CD14-positive monocyte (primary cell): ENCODE results near the gene NCAM1. TPM values are rescaled to one million over a fixed set of nuclear protein-coding genes. Genes with fewer than 3 reads are reported as not detected.
A peak's percentile ranks its signal among the peaks of the same experiment; 100 is the strongest.

Experiments
- DNase-seq, 3 donors: peaks; one replicate each; pipeline ENCODE4 v3.0.0-alpha.2; 2011 to 2022
- H2AFZ ChIP-seq: 2 replicates; pipeline ENCODE4 v1.6.0; 2012; ENCODE audit warnings: mild to moderate bottlenecking, low read depth, low read length, inconsistent platforms; ENCODE audit not compliant: insufficient read depth, poor library complexity, severe bottlenecking
- H3K27ac ChIP-seq, 2 donors: 1 replicate in 1 of 2; 2 replicates in 1 of 2; pipeline ENCODE4 v1.5.1; 2012 to 2013; ENCODE audit warnings: low read length in 2 of 2, control low read depth in 1 of 2, inconsistent platforms in 1 of 2, low read depth in 1 of 2, mild to moderate bottlenecking in 1 of 2
- H3K27me3 ChIP-seq, 2 donors: one replicate each; pipeline versions ENCODE4 v1.6.0 to v1.6.1; 2011 to 2013; ENCODE audit warnings: low read length in 2 of 2; ENCODE audit not compliant: control insufficient read depth in 2 of 2, insufficient read depth in 2 of 2
- H3K36me3 ChIP-seq, 2 donors: replicated peaks in 1 of 2; 1 replicate in 1 of 2; 2 replicates in 1 of 2; pipeline versions ENCODE4 v1.5.1 to v1.6.1; 2012 to 2013; ENCODE audit warnings: low read length in 2 of 2, control low read depth in 1 of 2, inconsistent platforms in 1 of 2, mild to moderate bottlenecking in 1 of 2; ENCODE audit not compliant: insufficient read depth in 2 of 2, control insufficient read depth in 1 of 2
- H3K4me1 ChIP-seq, 2 donors: 1 replicate in 1 of 2; 2 replicates in 1 of 2; pipeline versions ENCODE4 v1.5.1 to v1.6.1; 2012 to 2013; ENCODE audit warnings: low read length in 2 of 2, control low read depth in 1 of 2, inconsistent platforms in 1 of 2, mild to moderate bottlenecking in 1 of 2, moderate library complexity in 1 of 2; ENCODE audit not compliant: insufficient read depth in 2 of 2, control insufficient read depth in 1 of 2
- H3K4me2 ChIP-seq: replicated peaks from 2 replicates; pipeline ENCODE3; 2012; ENCODE audit warnings: low read length, moderate library complexity, mild to moderate bottlenecking; ENCODE audit not compliant: poor library complexity, severe bottlenecking; ENCODE audit errors: extremely low read depth
- H3K4me3 ChIP-seq, 3 experiments: fragments of 200-600 bp in 1 of 3; sonication (generic) in 1 of 3; replicated peaks in 1 of 3; 1 replicate in 2 of 3; 2 replicates in 1 of 3; pipeline ENCODE4 v1.5.1; 2011 to 2013; ENCODE audit warnings: low read length in 3 of 3, mild to moderate bottlenecking in 3 of 3, control low read depth in 2 of 3, low read depth in 2 of 3, inconsistent platforms in 1 of 3, moderate library complexity in 1 of 3
- H3K79me2 ChIP-seq: 2 replicates; pipeline ENCODE4 v1.6.0; 2012; ENCODE audit warnings: mild to moderate bottlenecking, control low read depth, inconsistent platforms, low read length, moderate library complexity; ENCODE audit not compliant: insufficient read depth
- H3K9ac ChIP-seq: 2 replicates; pipeline ENCODE4 v1.6.0; 2017; ENCODE audit warnings: low read length, mild to moderate bottlenecking; ENCODE audit not compliant: insufficient read depth, poor library complexity, severe bottlenecking
- H3K9me3 ChIP-seq, 2 donors: replicated peaks in 1 of 2; 1 replicate in 1 of 2; 2 replicates in 1 of 2; pipeline versions ENCODE4 v1.5.1 to v1.6.1; 2012 to 2013; ENCODE audit warnings: low read length in 2 of 2, control low read depth in 1 of 2; ENCODE audit not compliant: control insufficient read depth in 1 of 2, insufficient read depth in 1 of 2
- H4K20me1 ChIP-seq: 2 replicates; pipeline ENCODE4 v1.6.0; 2012; ENCODE audit warnings: mild to moderate bottlenecking, low read length, control low read depth, moderate library complexity; ENCODE audit not compliant: insufficient read depth
- H3K27ac Mint-ChIP-seq, 7 donors: one replicate each; pipeline ENCODE4 v1.8.0; 2020; ENCODE audit warnings: mild to moderate bottlenecking in 7 of 7, mixed read lengths in 7 of 7, moderate library complexity in 6 of 7, inconsistent platforms in 2 of 7
- H3K27me3 Mint-ChIP-seq, 3 donors: one replicate each; pipeline ENCODE4 v1.8.0; 2021 to 2022; ENCODE audit warnings: low read depth in 3 of 3, mild to moderate bottlenecking in 3 of 3, mixed read lengths in 3 of 3, moderate library complexity in 3 of 3, inconsistent platforms in 1 of 3
- H3K36me3 Mint-ChIP-seq, 2 donors: one replicate each; pipeline ENCODE4 v1.8.0; 2020; ENCODE audit warnings: mixed read lengths in 2 of 2, inconsistent platforms in 1 of 2, mild to moderate bottlenecking in 1 of 2
- H3K4me1 Mint-ChIP-seq: one replicate; pipeline ENCODE4 v1.8.0; 2020; ENCODE audit warnings: mild to moderate bottlenecking, mixed read lengths
- H3K4me3 Mint-ChIP-seq, 2 donors: one replicate each; pipeline ENCODE4 v1.8.0; 2020; ENCODE audit warnings: mild to moderate bottlenecking in 2 of 2, mixed read lengths in 2 of 2, moderate library complexity in 1 of 2
- H3K9me3 Mint-ChIP-seq, 7 donors: one replicate each; pipeline ENCODE4 v1.8.0; 2020 to 2022; ENCODE audit warnings: mixed read lengths in 7 of 7, mild to moderate bottlenecking in 6 of 7, moderate library complexity in 6 of 7, inconsistent platforms in 2 of 7
- CTCF ChIP-seq: fragments of 200-600 bp; IDR thresholded peaks from one replicate; pipeline ENCODE4 v1.8.0; 2022; ENCODE audit warnings: antibody characterized with exemption, mild to moderate bottlenecking
- WGBS: methylation state at CpG from one replicate; pipeline ENCODE4 v1.1.5; 2013; ENCODE audit warnings: missing lambda C conversion rate; ENCODE audit not compliant: insufficient coverage; 5-methylcytosine and 5-hydroxymethylcytosine counted together
- intact Hi-C, 2 donors: fragments of 100-400 bp; cut with micrococcal nuclease; formaldehyde crosslinking; loops; one replicate each; pipeline versions ENCODE4 v1.15.0 to v1.15.1; 2023
- polyA plus RNA-seq, 3 donors: library from polyadenylated mRNA; depleted of rRNA in 1 of 3; unstranded in 2 of 3; stranded (reverse) in 1 of 3; fragments of 300-500 nt in 2 of 3; fragments of >200 nt in 1 of 3; fragmentation: Illumina TruSeq in 2 of 3; gene quantifications; 1 replicate in 2 of 3; 2 replicates in 1 of 3; pipeline ENCODE4 v1.2.3, GENCODE V29; 2012 to 2021

Gene NCAM1
- polyA plus RNA-seq, 3 donors = 0.65 to 0.69 TPM; not detected in 1

- peaks cover 2 to 9% of the 10 kb centered on the region in 2 donors for H3K4me1 ChIP-seq
- H4K20me1 ChIP-seq = no peaks in the 10 kb centered on the region
- no peak overlapping the region for H3K9ac ChIP-seq
- Mint-ChIP-seq H3K4me3 (no peak overlapping the region), H3K27ac (no peak overlapping the region), H3K27me3 (peaks cover 14 to 23% (median 19%) of the 10 kb centered on the region in 3 donors), H3K9me3 (peaks cover 0 to 3% (median 0%) of the 10 kb centered on the region in 7 donors), H3K4me1 (peaks cover 5% of the 10 kb centered on the region), H3K36me3 (no peaks in the 10 kb centered on the region)
- H3K36me3 ChIP-seq = no peaks in the 10 kb centered on the region
- H3K4me2 ChIP-seq = no peak overlapping the region
- H3K79me2 ChIP-seq = no peaks in the 10 kb centered on the region
- H2AFZ ChIP-seq = no peak overlapping the region
- intact Hi-C loops = no loop called here
- WGBS = 85% methylated on average over 4 of the region's 5 CpGs
- peaks cover 25 to 40% of the 10 kb centered on the region in 2 donors for H3K27me3 ChIP-seq
- H3K4me3 ChIP-seq = no peak overlapping the region
- DNase-seq = peak in 1 of 3 donors; percentile 17
- TF ChIP-seq CTCF = no peak
- H3K9me3 ChIP-seq = no peaks in the 10 kb centered on the region
- no peak overlapping the region for H3K27ac ChIP-seq
Measured at GRCh38 chr11:112972399-112973145, 11.4 kb downstream of the NCAM1 start.

- Histone ChIP-seq H3K4me2 (no peak overlapping the region), H3K4me1 (peaks cover 11 to 20% of the 10 kb centered on the region in 2 donors), H4K20me1 (no peaks in the 10 kb centered on the region), H3K79me2 (no peaks in the 10 kb centered on the region), H2AFZ (no peak overlapping the region), H3K36me3 (no peaks in the 10 kb centered on the region), H3K27me3 (peaks cover 9 to 18% of the 10 kb centered on the region in 2 donors), H3K4me3 (no peak overlapping the region), H3K9ac (no peak overlapping the region), H3K9me3 (no peaks in the 10 kb centered on the region), H3K27ac (no peak overlapping the region)
- Mint-ChIP-seq H3K27ac (no peak overlapping the region), H3K4me3 (no peak overlapping the region), H3K4me1 (peaks cover 14% of the 10 kb centered on the region), H3K9me3 (no peaks in the 10 kb centered on the region), H3K27me3 (peaks cover 0 to 6% (median 2%) of the 10 kb centered on the region in 3 donors), H3K36me3 (no peaks in the 10 kb centered on the region)
- intact Hi-C loops = no loop called here
- no peak for DNase-seq
- 100% methylated on average over 1 of the region's 4 CpGs for WGBS
- no peak for TF ChIP-seq CTCF
Measured at GRCh38 chr11:112975051-112975450, 13.8 kb downstream of the NCAM1 start.
